ENCODE results near the gene PRRG3. TPM values are rescaled to one million over a fixed set of nuclear protein-coding genes. Genes with fewer than 3 reads are reported as not detected.

PRRG3 gene
- total and polyA plus RNA-seq, 2 of the 4 experiments (the other 2 are of a cell fraction), result not detected

DNA sequence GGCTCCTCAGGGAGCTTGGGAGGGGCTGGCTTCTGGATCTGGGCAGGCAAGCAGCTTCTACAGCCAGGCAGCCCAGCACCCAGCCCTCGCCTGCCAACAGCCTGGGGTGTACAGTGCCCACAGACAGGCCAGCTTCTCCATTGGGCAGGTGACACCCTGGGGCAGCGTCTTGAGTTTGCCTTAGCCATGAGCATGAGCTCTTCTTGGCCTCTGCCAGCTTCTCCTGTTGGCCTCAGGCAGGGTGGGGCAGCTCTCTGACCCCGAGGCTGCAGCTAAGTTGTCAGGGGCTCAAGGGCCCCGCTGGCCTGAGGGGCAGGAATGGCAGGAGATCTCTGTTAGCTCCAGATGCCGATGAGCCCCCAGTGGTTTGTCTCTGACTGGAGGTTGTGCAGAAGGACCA, 31.5 kb downstream of the PRRG3 start:
- BruUV-seq (replicated peaks), result no TSS peak
- H4K8ac ChIP-seq (ENCODE audit: low read depth in 2 of 2, low read length in 2 of 2), result no peak overlapping the region
- in situ Hi-C loops (cut with MboI; ENCODE audit: low sequenced_read_pairs) (no loop called here), intact Hi-C loops (cut with micrococcal nuclease) (no loop called here), dilution Hi-C loops (cut with HindIII; ENCODE audit: low sequenced_read_pairs, unreplicated experiment) (no loop called here)
- H3K14ac ChIP-seq (replicated peaks; ENCODE audit: low read depth, low read length), result no peak overlapping the region
- H2BK20ac ChIP-seq (ENCODE audit: low read depth, low read length), result no peak overlapping the region
- no peaks in the 10 kb centered on the region for H3K27me3 ChIP-seq (ENCODE audit: control insufficient read depth, insufficient read depth, low read length)
- H2BK5ac ChIP-seq (ENCODE audit: low read depth, low read length, poor library complexity, severe bottlenecking), result no peak overlapping the region
- H4K91ac ChIP-seq (ENCODE audit: insufficient read depth, low read depth, low read length), result no peak overlapping the region
- H2AK9ac ChIP-seq (replicated peaks; ENCODE audit: low read depth, low read length, poor library complexity), result no peak overlapping the region
- no peak for DNase-seq
- H3K56ac ChIP-seq (ENCODE audit: extremely low read depth, insufficient read depth, low read length), result no peak overlapping the region
- no peak overlapping the region for H2BK15ac ChIP-seq (ENCODE audit: low read depth, low read length)
- no peaks in the 10 kb centered on the region for H4K20me1 ChIP-seq (ENCODE audit: insufficient read depth, low read length)
- no peak overlapping the region for H3K23ac ChIP-seq (ENCODE audit: low read depth, low read length)
- TF ChIP-seq, protein P1, sequence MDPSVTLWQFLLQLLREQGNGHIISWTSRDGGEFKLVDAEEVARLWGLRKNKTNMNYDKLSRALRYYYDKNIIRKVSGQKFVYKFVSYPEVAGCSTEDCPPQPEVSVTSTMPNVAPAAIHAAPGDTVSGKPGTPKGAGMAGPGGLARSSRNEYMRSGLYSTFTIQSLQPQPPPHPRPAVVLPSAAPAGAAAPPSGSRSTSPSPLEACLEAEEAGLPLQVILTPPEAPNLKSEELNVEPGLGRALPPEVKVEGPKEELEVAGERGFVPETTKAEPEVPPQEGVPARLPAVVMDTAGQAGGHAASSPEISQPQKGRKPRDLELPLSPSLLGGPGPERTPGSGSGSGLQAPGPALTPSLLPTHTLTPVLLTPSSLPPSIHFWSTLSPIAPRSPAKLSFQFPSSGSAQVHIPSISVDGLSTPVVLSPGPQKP (IDR thresholded peaks at IDR 0.05; ENCODE audit: borderline replicate concordance, low read depth, low read length), result no peak
- TF ChIP-seq, protein P2, sequence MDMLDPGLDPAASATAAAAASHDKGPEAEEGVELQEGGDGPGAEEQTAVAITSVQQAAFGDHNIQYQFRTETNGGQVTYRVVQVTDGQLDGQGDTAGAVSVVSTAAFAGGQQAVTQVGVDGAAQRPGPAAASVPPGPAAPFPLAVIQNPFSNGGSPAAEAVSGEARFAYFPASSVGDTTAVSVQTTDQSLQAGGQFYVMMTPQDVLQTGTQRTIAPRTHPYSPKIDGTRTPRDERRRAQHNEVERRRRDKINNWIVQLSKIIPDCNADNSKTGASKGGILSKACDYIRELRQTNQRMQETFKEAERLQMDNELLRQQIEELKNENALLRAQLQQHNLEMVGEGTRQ (IDR thresholded peaks at IDR 0.05; ENCODE audit: low read depth, low read length), result no peak
- no peak for TF ChIP-seq NFE2L2 (IDR thresholded peaks at IDR 0.05; ENCODE audit: low read depth, low read length)
- TF ChIP-seq, protein P3, sequence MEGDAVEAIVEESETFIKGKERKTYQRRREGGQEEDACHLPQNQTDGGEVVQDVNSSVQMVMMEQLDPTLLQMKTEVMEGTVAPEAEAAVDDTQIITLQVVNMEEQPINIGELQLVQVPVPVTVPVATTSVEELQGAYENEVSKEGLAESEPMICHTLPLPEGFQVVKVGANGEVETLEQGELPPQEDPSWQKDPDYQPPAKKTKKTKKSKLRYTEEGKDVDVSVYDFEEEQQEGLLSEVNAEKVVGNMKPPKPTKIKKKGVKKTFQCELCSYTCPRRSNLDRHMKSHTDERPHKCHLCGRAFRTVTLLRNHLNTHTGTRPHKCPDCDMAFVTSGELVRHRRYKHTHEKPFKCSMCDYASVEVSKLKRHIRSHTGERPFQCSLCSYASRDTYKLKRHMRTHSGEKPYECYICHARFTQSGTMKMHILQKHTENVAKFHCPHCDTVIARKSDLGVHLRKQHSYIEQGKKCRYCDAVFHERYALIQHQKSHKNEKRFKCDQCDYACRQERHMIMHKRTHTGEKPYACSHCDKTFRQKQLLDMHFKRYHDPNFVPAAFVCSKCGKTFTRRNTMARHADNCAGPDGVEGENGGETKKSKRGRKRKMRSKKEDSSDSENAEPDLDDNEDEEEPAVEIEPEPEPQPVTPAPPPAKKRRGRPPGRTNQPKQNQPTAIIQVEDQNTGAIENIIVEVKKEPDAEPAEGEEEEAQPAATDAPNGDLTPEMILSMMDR (conservative IDR thresholded peaks at IDR 0.05; ENCODE audit: low read depth, low read length), result no peak
- no peak for TF ChIP-seq RFX5 (IDR thresholded peaks at IDR 0.05; ENCODE audit: low read depth, low read length)
- TF ChIP-seq BHLHE40 (IDR thresholded peaks at IDR 0.05; ENCODE audit: low read depth, low read length), result no peak
- TF ChIP-seq RAD21 (IDR thresholded peaks at IDR 0.05; ENCODE audit: low read length), result no peak
- no peak for TF ChIP-seq CHD1 (IDR thresholded peaks at IDR 0.05; ENCODE audit: low read depth, low read length)
- no peak for TF ChIP-seq MXI1 (IDR thresholded peaks at IDR 0.05; ENCODE audit: borderline replicate concordance, low read depth, low read length)
- no peak for TF ChIP-seq CEBPB (IDR thresholded peaks at IDR 0.05; ENCODE audit: low read depth, low read length)
- WGBS, 2 experiments (ENCODE audit: extremely low coverage in 2 of 2, insufficient read length in 1 of 2), result 25% methylated on average over 3 of the region's 5 CpGs; no CpG with 5 or more reads in 1 of the 2 experiments
- no peaks in the 10 kb centered on the region for H3K4me1 ChIP-seq (ENCODE audit: control insufficient read depth, insufficient read depth, low read length)
- no peaks in the 10 kb centered on the region for H3K36me3 ChIP-seq (ENCODE audit: control insufficient read depth, insufficient read depth, low read length)
- H3K27ac ChIP-seq (ENCODE audit: insufficient read depth, low read length), result no peak overlapping the region
- no peak overlapping the region for H2AK5ac ChIP-seq (ENCODE audit: low read depth, low read length)
- no peak overlapping the region for H3K4me3 ChIP-seq (ENCODE audit: insufficient read depth, low read depth, low read length)
- no peak overlapping the region for H3K4ac ChIP-seq (ENCODE audit: low read depth, low read length)
- no peaks in the 10 kb centered on the region for H3K9me3 ChIP-seq (ENCODE audit: control insufficient read depth, insufficient read depth, low read length)
- no peak overlapping the region for H4K5ac ChIP-seq (ENCODE audit: low read depth, low read length)
- ATAC-seq (ENCODE audit: low read depth), result no peak
- H3K4me2 ChIP-seq (ENCODE audit: low read depth, low read length), result no peak overlapping the region
- H3K18ac ChIP-seq (ENCODE audit: low read depth, low read length), result no peak overlapping the region
- CTCF ChIA-PET, result no interaction called here
- H3K79me1 ChIP-seq (ENCODE audit: low read depth in 1 of 2, low read length in 2 of 2), result no peaks in the 10 kb centered on the region
- H3K9ac ChIP-seq (ENCODE audit: low read depth, low read length), result no peak overlapping the region
- H2BK120ac ChIP-seq (ENCODE audit: low read depth, low read length), result no peak overlapping the region
- POLR2A ChIA-PET (ENCODE audit: unreplicated experiment), result no interaction called here
- no peaks in the 10 kb centered on the region for H3K9me1 ChIP-seq (ENCODE audit: insufficient read depth, low read length)
- H2AFZ ChIP-seq (replicated peaks; ENCODE audit: low read length, poor library complexity), result no peak overlapping the region
